ENCODE data around the gene PRPH.

DNA sequence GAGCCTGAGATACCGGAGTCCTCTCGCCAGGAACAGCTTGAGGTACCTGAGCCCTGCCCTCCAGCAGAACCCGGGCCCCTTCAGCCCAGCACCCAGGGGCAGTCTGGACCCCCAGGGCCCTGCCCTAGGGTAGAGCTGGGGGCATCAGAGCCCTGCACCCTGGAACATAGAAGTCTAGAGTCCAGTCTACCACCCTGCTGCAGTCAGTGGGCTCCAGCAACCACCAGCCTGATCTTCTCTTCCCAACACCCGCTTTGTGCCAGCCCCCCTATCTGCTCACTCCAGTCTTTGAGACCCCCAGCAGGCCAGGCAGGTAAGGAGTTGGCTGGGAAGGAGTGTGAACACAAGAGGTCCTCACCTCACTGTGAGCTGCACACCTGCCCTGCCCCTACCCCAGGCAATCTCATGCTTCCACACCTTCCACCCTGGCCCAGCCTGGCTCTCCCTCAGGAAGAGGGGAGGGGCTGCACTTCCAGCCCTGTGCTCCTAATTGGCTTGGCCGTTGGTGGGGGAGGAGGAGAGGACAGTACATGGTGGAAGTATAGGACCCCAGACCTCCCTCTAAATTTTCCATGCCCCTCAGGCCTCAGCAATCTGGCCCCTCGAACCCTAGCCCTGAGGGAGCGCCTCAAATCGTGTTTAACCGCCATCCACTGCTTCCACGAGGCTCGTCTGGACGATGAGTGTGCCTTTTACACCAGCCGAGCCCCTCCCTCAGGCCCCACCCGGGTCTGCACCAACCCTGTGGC lies 35.9 kb downstream of the PRPH start:
- TF ChIP-seq RCOR1 (IDR thresholded peaks at IDR 0.05; ENCODE audit: insufficient replicate concordance, low read length): no peak
- TF ChIP-seq, protein P1, sequence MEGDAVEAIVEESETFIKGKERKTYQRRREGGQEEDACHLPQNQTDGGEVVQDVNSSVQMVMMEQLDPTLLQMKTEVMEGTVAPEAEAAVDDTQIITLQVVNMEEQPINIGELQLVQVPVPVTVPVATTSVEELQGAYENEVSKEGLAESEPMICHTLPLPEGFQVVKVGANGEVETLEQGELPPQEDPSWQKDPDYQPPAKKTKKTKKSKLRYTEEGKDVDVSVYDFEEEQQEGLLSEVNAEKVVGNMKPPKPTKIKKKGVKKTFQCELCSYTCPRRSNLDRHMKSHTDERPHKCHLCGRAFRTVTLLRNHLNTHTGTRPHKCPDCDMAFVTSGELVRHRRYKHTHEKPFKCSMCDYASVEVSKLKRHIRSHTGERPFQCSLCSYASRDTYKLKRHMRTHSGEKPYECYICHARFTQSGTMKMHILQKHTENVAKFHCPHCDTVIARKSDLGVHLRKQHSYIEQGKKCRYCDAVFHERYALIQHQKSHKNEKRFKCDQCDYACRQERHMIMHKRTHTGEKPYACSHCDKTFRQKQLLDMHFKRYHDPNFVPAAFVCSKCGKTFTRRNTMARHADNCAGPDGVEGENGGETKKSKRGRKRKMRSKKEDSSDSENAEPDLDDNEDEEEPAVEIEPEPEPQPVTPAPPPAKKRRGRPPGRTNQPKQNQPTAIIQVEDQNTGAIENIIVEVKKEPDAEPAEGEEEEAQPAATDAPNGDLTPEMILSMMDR (conservative IDR thresholded peaks at IDR 0.05; ENCODE audit: low read depth, low read length): no peak
